ENCODE measurements around the gene JAGN1. TPM values are rescaled to one million over a fixed set of nuclear protein-coding genes. Genes with fewer than 3 reads are reported as not detected.

The JAGN1 gene
- total RNA-seq, 1 donor from 2014 or later = 35.5 TPM

- DNase-seq (ENCODE audit: low read depth) = no peak
- no peak for TF ChIP-seq CTCF (IDR thresholded peaks at IDR 0.05; ENCODE audit: insufficient read depth, low read length, severe bottlenecking)
- Histone ChIP-seq H3K36me3 (ENCODE audit: control insufficient read depth, insufficient read depth, low read length) (peaks cover 24% of the 10 kb centered on the region), H3K4me3 (ENCODE audit: low read depth, low read length) (no peak overlapping the region), H3K27me3 (ENCODE audit: control insufficient read depth, insufficient read depth, low read length) (no peaks in the 10 kb centered on the region)
- no peak for FAIRE-seq
These were observed 17.9 kb downstream of the JAGN1 start for GRCh38 chr3:9908286-9908685.

GRCh38 chr3:9909221-9910013, 19.0 kb downstream of the JAGN1 start:
- no peak for DNase-seq (ENCODE audit: low read depth)
- no peak for FAIRE-seq
- Histone ChIP-seq H3K4me3 (ENCODE audit: low read depth, low read length) (no peak overlapping the region), H3K36me3 (ENCODE audit: control insufficient read depth, insufficient read depth, low read length) (peaks cover 24% of the 10 kb centered on the region), H3K27me3 (ENCODE audit: control insufficient read depth, insufficient read depth, low read length) (no peaks in the 10 kb centered on the region)
- TF ChIP-seq CTCF (IDR thresholded peaks at IDR 0.05; ENCODE audit: insufficient read depth, low read length, severe bottlenecking) = no peak

- DNase-seq (ENCODE audit: low read depth) = no peak
- no peak for TF ChIP-seq CTCF (IDR thresholded peaks at IDR 0.05; ENCODE audit: insufficient read depth, low read length, severe bottlenecking)
- peaks cover 16% of the 10 kb centered on the region for H3K36me3 ChIP-seq (ENCODE audit: control insufficient read depth, insufficient read depth, low read length)
- FAIRE-seq = no peak
- no peaks in the 10 kb centered on the region for H3K27me3 ChIP-seq (ENCODE audit: control insufficient read depth, insufficient read depth, low read length)
- no peak overlapping the region for H3K4me3 ChIP-seq (ENCODE audit: low read depth, low read length)
These were observed 21.5 kb downstream of the JAGN1 start for GRCh38 chr3:9911863-9912262.

GRCh38 chr3:9912294-9912935, 22.0 kb downstream of the JAGN1 start:
- H3K27me3 ChIP-seq (ENCODE audit: control insufficient read depth, insufficient read depth, low read length) = no peaks in the 10 kb centered on the region
- DNase-seq (ENCODE audit: low read depth) = peak; percentile 77
- H3K4me3 ChIP-seq (ENCODE audit: low read depth, low read length) = no peak overlapping the region
- peaks cover 16% of the 10 kb centered on the region for H3K36me3 ChIP-seq (ENCODE audit: control insufficient read depth, insufficient read depth, low read length)
- FAIRE-seq = no peak
- no peak for TF ChIP-seq CTCF (IDR thresholded peaks at IDR 0.05; ENCODE audit: insufficient read depth, low read length, severe bottlenecking)

- DNase-seq (ENCODE audit: low read depth) = no peak
- peaks cover 12% of the 10 kb centered on the region for H3K36me3 ChIP-seq (ENCODE audit: control insufficient read depth, insufficient read depth, low read length)
- no peak for TF ChIP-seq CTCF (IDR thresholded peaks at IDR 0.05; ENCODE audit: insufficient read depth, low read length, severe bottlenecking)
- no peaks in the 10 kb centered on the region for H3K27me3 ChIP-seq (ENCODE audit: control insufficient read depth, insufficient read depth, low read length)
- no peak overlapping the region for H3K4me3 ChIP-seq (ENCODE audit: low read depth, low read length)
- no peak for FAIRE-seq
These were observed 23.2 kb downstream of the JAGN1 start for GRCh38 chr3:9913601-9914000.

Data from bronchial epithelial cell (primary cell).